ENCODE results near the gene GNB4.

The GNB4 gene

GRCh38 chr3:179453967-179454366 lies 2.7 kb upstream of the GNB4 start:
- H3K27me3 ChIP-seq (ENCODE audit: low read depth), result peaks cover 3% of the 10 kb centered on the region; the same call in 1 of the 2 replicates
- H3K36me3 ChIP-seq (replicated peaks), result no peaks in the 10 kb centered on the region
- in situ Hi-C loops (cut with MboI; ENCODE audit: low sequenced_read_pairs), result no loop called here
- peaks cover 26% of the 10 kb centered on the region for H3K4me1 ChIP-seq
- H3K9me3 ChIP-seq, result no peaks in the 10 kb centered on the region
- no peak overlapping the region for H3K4me3 ChIP-seq
- peak in 1 of 2 experiments; percentile 8 for DNase-seq (ENCODE audit: low spot score in 2 of 2)

DNA sequence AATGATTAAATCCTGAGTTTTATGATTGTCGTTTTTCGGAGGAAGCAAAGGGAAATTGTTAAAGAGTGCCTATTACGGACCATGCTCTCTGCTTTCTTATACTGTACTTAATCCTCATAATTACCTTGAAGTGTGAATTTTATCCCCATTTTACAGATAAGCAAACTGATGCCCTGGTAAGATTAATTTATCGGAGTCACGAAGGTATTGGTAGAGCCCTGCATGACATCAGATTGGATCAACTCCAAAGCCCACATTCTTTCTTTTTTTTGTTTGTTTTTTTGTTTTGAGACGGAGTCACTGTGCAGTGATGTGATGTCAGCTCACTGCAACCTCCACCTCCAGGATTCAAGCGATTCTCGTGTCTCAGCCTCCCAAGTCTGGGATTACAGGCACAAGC lies 1.6 kb upstream of the GNB4 start:
- DNase-seq (ENCODE audit: low spot score in 2 of 2), result no peak
- Histone ChIP-seq H3K9me3 (no peaks in the 10 kb centered on the region), H3K4me1 (peaks cover 28% of the 10 kb centered on the region), H3K36me3 (replicated peaks) (no peaks in the 10 kb centered on the region), H3K4me3 (no peak overlapping the region), H3K27me3 (ENCODE audit: low read depth) (peaks cover 3% of the 10 kb centered on the region; the same call in 1 of the 2 replicates)
- in situ Hi-C loops (cut with MboI; ENCODE audit: low sequenced_read_pairs), result no loop called here

DNA sequence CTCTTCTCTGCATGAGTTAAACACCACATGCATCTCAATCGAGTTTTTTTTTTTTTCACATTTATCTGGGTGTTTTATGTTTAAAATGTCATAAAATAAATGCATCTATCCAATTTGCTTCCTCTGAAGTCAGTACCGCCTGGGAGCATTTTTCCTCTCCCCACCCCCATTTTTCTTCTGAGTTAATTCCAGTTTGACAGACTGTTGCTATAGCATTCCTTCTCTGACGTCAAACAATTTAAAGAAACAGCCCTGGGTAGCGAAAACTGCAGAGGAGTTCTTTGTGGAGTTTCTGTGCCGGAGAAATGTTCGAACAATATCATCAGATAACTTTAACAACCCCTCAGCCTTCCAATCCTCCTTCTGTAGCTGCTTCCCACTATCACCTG lies 900 bp upstream of the GNB4 start:
- no peak for DNase-seq (ENCODE audit: low spot score in 2 of 2)
- no peak overlapping the region for H3K4me3 ChIP-seq

GRCh38 chr3:179450901-179451264 lies 387 bp downstream of the GNB4 start:
- Histone ChIP-seq H3K27me3 (ENCODE audit: low read depth) (no peaks in the 10 kb centered on the region), H3K4me3 (peak overlapping the region; percentile 60), H3K36me3 (replicated peaks) (no peaks in the 10 kb centered on the region), H3K4me1 (peaks cover 28% of the 10 kb centered on the region), H3K9me3 (no peaks in the 10 kb centered on the region)
- in situ Hi-C loops (cut with MboI; ENCODE audit: low sequenced_read_pairs), result no loop called here
- DNase-seq (ENCODE audit: low spot score in 2 of 2), result peak in 1 of 2 experiments; percentile 33

More for the DNA sequence above, 900 bp upstream of the GNB4 start:
- Histone ChIP-seq H3K4me1 (peaks cover 28% of the 10 kb centered on the region), H3K36me3 (replicated peaks) (no peaks in the 10 kb centered on the region), H3K27me3 (ENCODE audit: low read depth) (0 out of 2 replicates have a peak, but pooled peaks cover 3% of the 10 kb centered on the region), H3K9me3 (no peaks in the 10 kb centered on the region)
- in situ Hi-C loops (cut with MboI; ENCODE audit: low sequenced_read_pairs), result no loop called here

DNA sequence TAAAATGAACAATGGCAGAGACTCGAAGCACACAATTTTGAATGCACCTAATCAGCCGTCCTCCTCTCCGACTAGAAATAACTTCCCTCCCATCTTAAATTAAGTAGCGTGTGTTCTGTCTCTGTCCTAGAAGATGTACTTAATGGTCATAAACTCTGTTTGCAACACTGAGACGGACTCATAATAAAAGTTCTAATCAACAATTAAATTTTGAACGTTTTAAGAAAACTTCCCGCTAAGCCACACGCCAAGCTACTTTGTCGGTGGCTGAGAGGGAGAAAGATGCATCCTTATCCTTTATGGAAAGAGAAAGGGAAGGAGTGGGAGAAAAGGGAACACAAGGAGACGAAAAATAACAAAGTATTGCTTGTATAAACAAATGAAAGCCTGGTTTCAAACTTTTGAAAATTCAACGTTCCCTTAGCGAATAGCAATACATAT lies 989 bp downstream of the GNB4 start:
- Histone ChIP-seq H3K9me3 (no peaks in the 10 kb centered on the region), H3K4me3 (peak overlapping the region; percentile 60), H3K36me3 (replicated peaks) (no peaks in the 10 kb centered on the region), H3K27me3 (ENCODE audit: low read depth) (no peaks in the 10 kb centered on the region), H3K4me1 (peaks cover 28% of the 10 kb centered on the region)
- no peak for DNase-seq (ENCODE audit: low spot score in 2 of 2)
- in situ Hi-C loops (cut with MboI; ENCODE audit: low sequenced_read_pairs), result no loop called here

- Histone ChIP-seq H3K4me1 (peaks cover 28% of the 10 kb centered on the region), H3K9me3 (no peaks in the 10 kb centered on the region), H3K4me3 (peak overlapping the region; percentile 60), H3K36me3 (replicated peaks) (no peaks in the 10 kb centered on the region), H3K27me3 (ENCODE audit: low read depth) (no peaks in the 10 kb centered on the region)
- DNase-seq (ENCODE audit: low spot score in 2 of 2), result no peak
- in situ Hi-C loops (cut with MboI; ENCODE audit: low sequenced_read_pairs), result no loop called here
Measured at GRCh38 chr3:179449636-179450035, 1.6 kb downstream of the GNB4 start.

DNA sequence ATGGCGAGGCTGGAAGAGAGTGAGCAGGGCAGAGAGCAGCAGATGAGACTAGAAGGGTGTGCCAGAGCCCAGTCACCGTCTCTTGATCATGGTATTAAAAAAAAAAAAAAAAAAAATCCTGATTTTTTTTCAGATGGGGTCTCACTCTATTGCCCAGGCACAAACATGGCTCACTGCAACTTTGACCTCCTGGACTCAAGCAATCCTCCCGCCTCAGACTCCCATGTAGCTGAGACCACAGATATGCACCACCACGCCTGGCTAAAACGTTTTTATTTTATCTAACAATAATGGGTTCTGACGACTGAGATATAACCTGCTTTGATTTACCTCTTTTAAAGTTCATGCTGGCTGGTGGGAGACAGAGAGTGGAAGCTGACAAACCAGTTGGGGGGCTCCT lies 4.0 kb downstream of the GNB4 start:
- no peak for DNase-seq (ENCODE audit: low spot score in 2 of 2)
- H3K4me1 ChIP-seq, result peaks cover 18% of the 10 kb centered on the region
- in situ Hi-C loops (cut with MboI; ENCODE audit: low sequenced_read_pairs), result no loop called here
- H3K4me3 ChIP-seq, result no peak overlapping the region
- no peaks in the 10 kb centered on the region for H3K27me3 ChIP-seq (ENCODE audit: low read depth)
- H3K36me3 ChIP-seq (replicated peaks), result no peaks in the 10 kb centered on the region
- no peaks in the 10 kb centered on the region for H3K9me3 ChIP-seq

DNA sequence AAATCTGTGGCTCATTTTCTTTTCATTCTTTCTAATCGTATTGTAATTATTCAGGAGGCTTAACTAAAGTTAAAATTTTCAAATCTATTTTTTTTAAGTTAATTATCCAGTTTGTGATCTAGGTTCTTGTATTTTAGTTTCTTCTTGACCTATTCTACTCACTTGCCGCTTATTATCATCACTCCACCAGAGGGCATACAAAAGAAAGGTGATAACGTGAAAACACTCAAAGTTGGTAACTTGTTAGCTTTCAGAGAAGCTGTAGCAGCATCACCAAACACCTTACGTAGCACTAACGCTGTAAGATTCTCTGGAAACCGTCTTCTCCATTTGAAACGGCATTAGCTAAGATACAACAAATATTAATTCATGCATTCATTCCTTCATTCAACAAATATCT lies 4.8 kb downstream of the GNB4 start:
- Histone ChIP-seq H3K27me3 (ENCODE audit: low read depth) (no peaks in the 10 kb centered on the region), H3K36me3 (replicated peaks) (no peaks in the 10 kb centered on the region), H3K9me3 (no peaks in the 10 kb centered on the region), H3K4me3 (no peak overlapping the region), H3K4me1 (peaks cover 12% of the 10 kb centered on the region)
- in situ Hi-C loops (cut with MboI; ENCODE audit: low sequenced_read_pairs), result no loop called here
- no peak for DNase-seq (ENCODE audit: low spot score in 2 of 2)

DNA sequence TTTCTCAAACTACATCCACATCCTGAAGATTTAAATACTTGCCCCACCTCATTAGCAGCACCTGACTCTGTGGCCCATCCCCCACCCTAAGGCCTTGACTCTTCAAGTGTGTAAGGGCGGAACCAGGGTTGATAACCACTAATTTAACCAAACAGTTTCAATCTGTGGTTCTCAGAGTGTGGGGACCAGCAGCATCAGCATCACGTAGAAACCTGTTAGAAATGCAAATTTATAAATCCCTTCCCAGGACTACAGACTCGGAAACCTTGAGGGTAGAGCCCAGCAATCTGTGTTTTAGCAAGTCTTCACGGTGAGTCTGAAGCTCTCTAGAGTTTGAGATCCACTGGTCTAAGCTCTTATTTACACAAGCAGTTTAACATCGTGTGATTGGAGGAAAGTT lies 12.4 kb downstream of the GNB4 start:
- no peak overlapping the region for H3K4me3 ChIP-seq
- H3K36me3 ChIP-seq (replicated peaks), result no peaks in the 10 kb centered on the region
- H3K9me3 ChIP-seq, result no peaks in the 10 kb centered on the region
- in situ Hi-C loops (cut with MboI; ENCODE audit: low sequenced_read_pairs), result no loop called here
- H3K27me3 ChIP-seq (ENCODE audit: low read depth), result no peaks in the 10 kb centered on the region
- H3K4me1 ChIP-seq, result peaks cover 11% of the 10 kb centered on the region
- no peak for DNase-seq (ENCODE audit: low spot score in 2 of 2)

DNA sequence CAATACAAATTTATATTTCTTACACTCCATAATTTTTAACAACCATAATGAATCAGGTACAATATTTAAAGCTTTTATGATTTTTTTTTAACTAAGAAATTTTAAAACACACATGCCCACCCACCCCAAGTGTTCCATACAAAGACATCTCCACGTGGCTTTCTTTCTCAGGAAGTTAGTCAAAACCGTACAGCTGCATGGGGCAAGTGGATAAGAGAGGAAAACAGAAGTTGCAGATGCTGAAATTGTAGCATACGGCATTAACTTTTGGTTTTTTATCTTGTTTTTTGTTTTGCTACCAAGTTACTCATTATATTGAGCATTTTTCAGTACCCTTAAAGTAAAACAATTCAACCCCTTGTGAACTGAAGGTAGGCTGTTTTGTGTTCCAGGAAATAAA lies 14.8 kb downstream of the GNB4 start:
- H3K4me1 ChIP-seq, result peaks cover 11% of the 10 kb centered on the region
- H3K9me3 ChIP-seq, result no peaks in the 10 kb centered on the region
- DNase-seq (ENCODE audit: low spot score in 2 of 2), result no peak
- no peaks in the 10 kb centered on the region for H3K36me3 ChIP-seq (replicated peaks)
- H3K27me3 ChIP-seq (ENCODE audit: low read depth), result no peaks in the 10 kb centered on the region
- in situ Hi-C loops (cut with MboI; ENCODE audit: low sequenced_read_pairs), result no loop called here
- no peak overlapping the region for H3K4me3 ChIP-seq

GRCh38 chr3:179432451-179432850 lies 18.8 kb downstream of the GNB4 start:
- Histone ChIP-seq H3K9me3 (no peaks in the 10 kb centered on the region), H3K4me3 (no peak overlapping the region), H3K4me1 (no peaks in the 10 kb centered on the region; the same call in 1 of the 2 replicates), H3K36me3 (replicated peaks) (no peaks in the 10 kb centered on the region), H3K27me3 (ENCODE audit: low read depth) (no peaks in the 10 kb centered on the region)
- no peak for DNase-seq (ENCODE audit: low spot score in 2 of 2)
- in situ Hi-C loops (cut with MboI; ENCODE audit: low sequenced_read_pairs), result no loop called here

- Histone ChIP-seq H3K9me3 (no peaks in the 10 kb centered on the region), H3K4me3 (no peak overlapping the region), H3K36me3 (replicated peaks) (no peaks in the 10 kb centered on the region), H3K4me1 (no peaks in the 10 kb centered on the region; the same call in 1 of the 2 replicates), H3K27me3 (ENCODE audit: low read depth) (no peaks in the 10 kb centered on the region)
- in situ Hi-C loops (cut with MboI; ENCODE audit: low sequenced_read_pairs), result no loop called here
- DNase-seq (ENCODE audit: low spot score in 2 of 2), result no peak
Measured at GRCh38 chr3:179432021-179432420, 19.2 kb downstream of the GNB4 start.

DNA sequence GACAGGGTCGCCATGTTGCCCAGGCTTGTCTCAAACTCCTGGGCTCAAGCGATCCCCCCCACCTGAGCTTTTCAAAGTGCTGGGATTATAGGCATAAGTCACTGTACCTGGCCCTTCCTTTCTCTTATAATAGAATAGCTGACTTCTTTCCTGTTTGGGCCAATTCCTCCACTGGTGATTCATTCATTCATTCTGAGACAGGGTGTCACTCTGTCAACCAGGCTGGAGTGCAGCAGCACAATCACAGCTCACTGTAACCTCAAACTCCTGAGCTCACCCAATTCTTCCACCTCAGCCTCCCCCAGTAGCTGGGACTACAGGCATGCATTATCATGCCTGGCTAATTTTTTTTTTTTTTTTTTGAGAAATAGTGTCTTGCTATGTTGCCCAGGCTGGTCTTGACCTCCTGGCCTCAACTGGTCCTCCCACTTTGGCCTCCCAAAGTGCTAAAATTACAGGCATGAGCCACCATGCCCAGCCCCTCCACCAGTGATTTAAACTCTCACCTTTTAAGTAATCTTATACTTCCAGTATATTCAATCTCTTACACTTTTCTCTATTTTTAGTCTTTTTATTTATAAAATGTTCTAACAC lies 20.9 kb downstream of the GNB4 start:
- Histone ChIP-seq H3K36me3 (replicated peaks) (no peaks in the 10 kb centered on the region), H3K4me1 (no peaks in the 10 kb centered on the region; the same call in 1 of the 2 replicates), H3K27me3 (ENCODE audit: low read depth) (no peaks in the 10 kb centered on the region), H3K9me3 (no peaks in the 10 kb centered on the region), H3K4me3 (no peak overlapping the region)
- DNase-seq (ENCODE audit: low spot score in 2 of 2), result no peak
- in situ Hi-C loops (cut with MboI; ENCODE audit: low sequenced_read_pairs), result no loop called here

DNA sequence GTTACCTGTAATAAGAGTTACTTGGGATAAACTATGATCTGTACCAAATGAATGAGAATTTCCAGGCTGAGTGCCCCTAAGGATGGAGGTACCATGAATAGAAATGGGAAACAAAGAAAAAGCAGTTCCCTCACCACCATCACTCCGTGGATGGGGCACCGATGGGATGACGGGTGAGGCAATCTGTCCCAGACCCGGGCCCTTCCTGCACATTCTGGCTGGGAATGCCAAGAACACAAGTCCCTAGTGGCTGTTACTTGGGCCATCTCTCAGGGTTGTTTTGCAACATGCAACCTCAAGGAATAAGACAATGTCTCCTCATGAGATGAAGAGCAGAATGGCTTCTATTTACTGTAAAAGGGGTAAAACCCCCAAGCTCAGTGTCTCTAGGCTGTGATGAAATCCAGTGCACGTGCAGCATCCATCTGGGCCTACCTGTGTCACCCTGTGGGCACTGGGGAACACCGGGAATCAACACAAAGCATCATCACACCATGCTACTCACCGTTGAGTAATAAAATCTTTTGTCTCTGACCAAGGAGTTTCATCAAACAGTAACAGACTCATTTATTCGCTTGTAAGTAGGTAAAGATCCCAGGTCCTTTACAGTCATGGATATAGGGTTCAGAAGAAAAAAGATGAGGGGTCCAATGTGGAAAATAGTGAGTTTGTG lies 22.3 kb downstream of the GNB4 start:
- no peaks in the 10 kb centered on the region; the same call in 1 of the 2 replicates for H3K4me1 ChIP-seq
- H3K9me3 ChIP-seq, result no peaks in the 10 kb centered on the region
- H3K36me3 ChIP-seq (replicated peaks), result no peaks in the 10 kb centered on the region
- no peaks in the 10 kb centered on the region for H3K27me3 ChIP-seq (ENCODE audit: low read depth)
- in situ Hi-C loops (cut with MboI; ENCODE audit: low sequenced_read_pairs), result loop anchor here (10.0 kb wide), 1 partner anchor 126 kb away; no protein-coding TSS in a partner anchor
- no peak overlapping the region for H3K4me3 ChIP-seq
- no peak for DNase-seq (ENCODE audit: low spot score in 2 of 2)

Measured in HAP-1 (cell line).